Measurements from ENCODE around the gene STPG4. TPM values are rescaled to one million over a fixed set of nuclear protein-coding genes. Genes with fewer than 3 reads are reported as not detected.
"Not testable (repeated sequence)": the region's sequence is repeated elsewhere in the genome, so short reads cannot be mapped to it uniquely, and the experiment has no call there.

STPG4 gene
- total RNA-seq, 1 donor from 2014 or later, result not detected

DNA sequence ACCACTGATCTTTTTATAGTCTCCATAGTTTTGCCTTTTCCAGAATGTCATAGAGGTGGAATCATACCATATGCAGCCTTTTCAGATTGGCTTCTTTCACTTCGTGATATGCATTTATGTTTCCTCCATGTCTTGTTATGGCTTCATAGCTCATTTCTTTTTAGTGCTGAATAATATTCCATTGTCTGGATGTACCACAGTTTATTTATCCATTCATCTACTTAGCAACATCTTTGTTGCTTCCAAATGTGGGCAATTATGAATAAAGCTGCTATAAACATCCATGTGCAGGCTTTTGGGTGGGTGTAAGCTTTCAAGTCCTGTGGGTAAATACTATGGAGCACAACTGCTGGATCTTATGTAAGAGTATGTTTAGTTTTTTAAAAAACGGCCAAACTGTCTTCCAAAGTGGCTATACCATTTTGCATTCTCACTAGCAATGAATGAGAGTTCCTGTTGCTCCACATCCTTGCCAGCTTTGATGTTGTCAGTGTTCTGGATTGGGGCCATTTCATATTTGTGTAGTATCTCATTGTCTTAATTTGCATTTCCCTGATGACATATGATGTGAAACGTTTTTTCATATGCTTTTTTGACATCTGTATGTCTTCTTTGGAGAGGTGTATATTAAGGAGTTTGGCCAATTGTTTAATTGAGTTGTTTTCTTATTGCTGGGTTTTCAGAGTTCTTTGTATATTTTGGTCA is 20.6 kb downstream of the STPG4 start:
- intact Hi-C loops (cut with DNase I), result no loop called here

GRCh38 chr2:47133046-47133445 is 22.1 kb downstream of the STPG4 start:
- ATAC-seq (ENCODE audit: poor library complexity), result no peak
- intact Hi-C loops (cut with DNase I), result no loop called here

More for the DNA sequence above, 20.6 kb downstream of the STPG4 start:
- ATAC-seq (ENCODE audit: poor library complexity), result no peak
- DNase-seq, result no peak

DNA sequence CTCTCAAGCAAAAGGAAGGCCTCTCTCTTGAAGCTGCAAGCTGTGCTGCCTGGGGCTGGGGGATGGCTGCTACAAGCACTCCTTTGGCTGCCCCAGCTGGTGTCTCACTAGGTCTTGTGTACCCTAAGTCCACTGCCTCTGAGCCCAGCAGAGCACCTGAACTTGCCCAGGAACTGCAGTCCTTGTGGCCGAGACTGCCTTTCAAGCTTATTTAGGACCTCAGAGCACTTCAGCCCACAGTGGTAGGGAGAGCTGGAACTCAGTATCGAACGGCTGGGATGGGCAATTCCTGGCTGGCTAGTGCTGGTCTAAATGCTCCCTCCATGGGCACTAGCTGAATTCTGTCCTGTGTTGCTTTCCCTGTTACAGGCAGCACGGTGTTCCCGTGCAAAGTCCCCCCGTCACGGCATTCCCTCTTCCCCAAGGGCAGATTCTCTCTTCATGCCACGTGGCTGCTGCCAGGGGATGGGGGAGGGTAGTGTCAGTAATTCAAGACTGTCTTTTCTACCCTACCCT is 25.9 kb downstream of the STPG4 start:
- intact Hi-C loops (cut with DNase I), result no loop called here
- DNase-seq, result peak; percentile 45
- ATAC-seq (ENCODE audit: poor library complexity), result peak; percentile 56

More at GRCh38 chr2:47133046-47133445, 22.1 kb downstream of the STPG4 start:
- no peak for DNase-seq

GRCh38 chr2:47128705-47129104 is 26.4 kb downstream of the STPG4 start:
- DNase-seq (no peak), ATAC-seq (ENCODE audit: poor library complexity) (no peak)
- intact Hi-C loops (cut with DNase I), result no loop called here

DNA sequence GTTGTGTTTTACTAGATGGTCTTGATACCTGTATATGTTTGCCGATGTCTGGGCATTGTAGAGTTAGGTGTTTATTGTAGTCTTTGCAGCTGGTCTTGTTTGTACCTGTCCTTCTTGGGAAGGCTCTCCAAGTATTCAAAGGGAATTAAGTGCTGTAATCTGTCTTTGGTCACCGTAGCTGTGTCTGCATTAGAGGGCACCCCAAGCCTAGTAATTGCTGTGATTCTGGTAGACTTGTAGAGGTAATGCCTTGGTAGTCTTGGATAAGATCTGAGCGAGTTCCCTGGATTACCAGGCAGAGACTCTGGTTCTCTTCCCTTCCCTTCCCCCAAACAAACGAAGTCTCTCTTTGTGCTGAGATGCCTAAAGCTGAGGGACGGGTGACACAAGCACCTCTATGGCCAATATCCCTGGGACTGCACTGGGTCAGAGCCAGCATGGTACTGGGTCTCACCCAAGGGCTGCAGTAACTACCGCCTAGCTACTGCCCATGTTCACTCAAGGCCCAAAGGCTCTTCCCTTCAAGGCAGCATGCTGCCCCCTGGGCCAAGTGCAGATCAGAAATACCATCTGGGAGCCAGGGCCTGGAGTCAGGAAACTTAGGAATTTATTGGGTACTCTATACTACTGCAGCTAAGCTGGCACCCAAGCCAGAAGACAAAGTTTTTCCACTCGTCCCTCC is 27.1 kb downstream of the STPG4 start:
- DNase-seq (no peak), ATAC-seq (ENCODE audit: poor library complexity) (no peak)
- intact Hi-C loops (cut with DNase I), result no loop called here

DNA sequence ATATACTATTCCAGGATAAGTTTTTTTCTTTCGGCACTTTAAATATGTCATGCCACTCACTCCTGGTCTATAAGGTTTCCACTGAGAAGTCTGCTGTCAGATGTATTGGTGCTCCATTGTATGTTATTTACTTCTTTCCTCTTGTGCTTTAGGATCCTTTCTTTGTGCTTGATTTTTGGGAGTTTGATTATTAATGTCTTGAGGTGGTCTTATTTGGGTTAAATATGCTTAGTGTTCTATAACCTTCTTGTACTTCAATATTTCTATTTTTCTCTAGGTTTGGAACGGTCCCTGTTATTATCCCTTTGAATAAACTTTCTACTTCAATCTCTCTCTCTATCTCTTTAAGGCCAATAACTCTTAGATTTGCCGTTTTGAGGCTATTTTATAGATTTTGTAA is 28.3 kb downstream of the STPG4 start:
- ATAC-seq (ENCODE audit: poor library complexity) (no peak), DNase-seq (no peak)
- intact Hi-C loops (cut with DNase I), result no loop called here

- DNase-seq; intact Hi-C loops (cut with DNase I); ATAC-seq (ENCODE audit: poor library complexity): not testable (repeated sequence)
Observed at GRCh38 chr2:47124740-47125139, 30.4 kb downstream of the STPG4 start.

- intact Hi-C loops (cut with DNase I); DNase-seq: not testable (repeated sequence)
Observed at GRCh38 chr2:47120424-47120823, 34.7 kb downstream of the STPG4 start.

DNA sequence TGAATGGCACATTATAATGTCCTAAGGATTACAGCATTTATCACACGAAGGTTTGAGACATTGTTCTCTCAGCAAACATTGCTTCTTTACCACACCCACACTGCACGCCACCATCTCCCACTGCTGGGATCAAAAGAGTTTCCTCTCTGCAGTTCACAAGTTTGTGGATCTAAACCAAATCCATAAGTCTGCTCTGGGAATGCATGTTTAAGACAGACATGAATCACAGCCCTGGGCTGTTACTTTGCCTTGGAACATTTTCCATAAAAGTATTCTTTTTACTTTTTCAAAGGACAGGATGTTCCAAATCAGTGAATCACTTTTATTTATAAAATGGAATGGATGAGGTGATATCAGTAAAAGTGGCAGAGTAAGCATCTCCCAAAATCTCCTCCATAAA is 36.1 kb downstream of the STPG4 start:
- intact Hi-C loops (cut with DNase I), result no loop called here
- DNase-seq (no peak), ATAC-seq (ENCODE audit: poor library complexity) (no peak)

More at GRCh38 chr2:47120424-47120823, 34.7 kb downstream of the STPG4 start:
- ATAC-seq (ENCODE audit: poor library complexity), result not testable (repeated sequence)

DNA sequence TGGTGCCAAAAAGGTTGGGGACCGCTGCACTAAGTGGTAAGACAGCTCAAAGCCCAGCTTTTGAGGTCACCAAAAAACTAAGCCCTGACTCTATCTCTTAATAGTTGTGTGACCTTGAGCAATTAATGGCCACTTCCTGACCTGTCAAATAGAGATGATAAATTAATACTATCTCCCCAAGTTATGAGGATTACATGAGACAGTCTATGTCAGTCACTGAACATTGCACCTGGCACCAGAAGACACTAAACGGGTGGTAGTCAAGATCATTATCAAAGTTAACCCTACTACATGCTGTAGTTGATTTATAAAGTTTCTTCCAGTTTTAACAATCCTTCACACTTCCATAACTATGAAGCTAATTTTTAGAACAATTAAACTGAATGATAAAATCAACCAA is 36.5 kb downstream of the STPG4 start:
- ATAC-seq (ENCODE audit: poor library complexity) (no peak), DNase-seq (no peak)
- intact Hi-C loops (cut with DNase I), result no loop called here

GRCh38 chr2:47112665-47113435 is 42.3 kb downstream of the STPG4 start:
- DNase-seq (no peak), ATAC-seq (ENCODE audit: poor library complexity) (no peak)
- intact Hi-C loops (cut with DNase I), result no loop called here

- intact Hi-C loops (cut with DNase I), result no loop called here
Observed at GRCh38 chr2:47109680-47110079, 45.4 kb downstream of the STPG4 start.

GRCh38 chr2:47109007-47109375 is 46.1 kb downstream of the STPG4 start:
- intact Hi-C loops (cut with DNase I), result no loop called here
- ATAC-seq (ENCODE audit: poor library complexity), result no peak

More at GRCh38 chr2:47109680-47110079, 45.4 kb downstream of the STPG4 start:
- no peak for DNase-seq
- no peak for ATAC-seq (ENCODE audit: poor library complexity)

DNA sequence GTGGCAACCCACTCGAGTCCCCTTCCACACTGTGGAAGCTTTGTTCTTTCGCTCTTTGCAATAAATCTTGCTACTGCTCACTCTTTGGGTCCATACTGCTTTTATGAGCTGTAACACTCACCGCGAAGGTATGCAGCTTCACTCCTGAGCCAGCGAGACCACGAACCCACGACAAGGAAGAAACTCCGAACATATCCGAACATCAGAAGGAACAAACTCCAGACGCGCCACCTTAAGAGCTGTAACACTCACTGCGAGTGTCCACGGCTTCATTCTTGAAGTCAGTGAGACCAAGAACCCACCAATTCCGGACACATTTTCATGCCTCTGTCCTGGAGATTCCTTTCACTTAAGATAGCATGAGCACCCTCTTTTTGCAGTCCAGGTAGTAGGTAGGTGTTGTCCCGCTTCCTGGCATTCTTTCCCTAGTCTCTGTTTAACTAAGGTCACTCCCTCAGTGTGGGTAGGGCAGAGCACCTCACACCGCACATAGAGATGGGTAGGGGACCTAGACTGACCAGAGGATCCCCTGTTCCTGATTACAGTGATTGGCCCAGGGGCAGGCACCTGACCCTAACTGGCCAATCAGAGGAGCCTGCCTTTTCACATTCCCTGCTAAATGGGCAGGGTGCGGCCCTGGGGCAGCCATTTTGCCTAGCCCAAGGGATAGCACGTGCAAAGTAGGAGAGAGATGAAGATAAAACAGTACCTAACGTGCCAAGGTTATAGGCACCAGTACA is 46.7 kb downstream of the STPG4 start:
- ATAC-seq (ENCODE audit: poor library complexity); intact Hi-C loops (cut with DNase I); DNase-seq: not testable (repeated sequence)

More at GRCh38 chr2:47109007-47109375, 46.1 kb downstream of the STPG4 start:
- DNase-seq, result no peak

DNA sequence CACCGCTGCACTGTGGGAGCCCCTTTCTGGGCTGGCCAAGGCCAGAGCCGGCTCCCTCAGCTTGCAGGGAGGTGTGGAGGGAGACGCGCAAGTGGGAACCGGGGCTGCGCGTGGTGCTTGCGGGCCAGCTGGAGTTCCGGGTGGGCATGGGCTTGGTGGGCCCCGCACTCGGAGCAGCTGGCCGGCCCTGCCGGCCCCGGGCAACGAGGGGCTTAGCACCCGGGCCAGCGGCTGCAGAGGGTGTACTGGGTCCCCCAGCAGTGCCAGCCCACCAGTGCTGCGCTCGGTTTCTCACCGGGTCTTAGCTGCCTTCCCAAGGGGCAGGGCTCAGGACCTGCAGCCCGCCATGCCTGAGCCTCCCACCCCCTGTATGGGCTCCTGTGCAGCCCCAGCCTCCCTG is 47.9 kb downstream of the STPG4 start:
- DNase-seq; ATAC-seq (ENCODE audit: poor library complexity); intact Hi-C loops (cut with DNase I): not testable (repeated sequence)

DNA sequence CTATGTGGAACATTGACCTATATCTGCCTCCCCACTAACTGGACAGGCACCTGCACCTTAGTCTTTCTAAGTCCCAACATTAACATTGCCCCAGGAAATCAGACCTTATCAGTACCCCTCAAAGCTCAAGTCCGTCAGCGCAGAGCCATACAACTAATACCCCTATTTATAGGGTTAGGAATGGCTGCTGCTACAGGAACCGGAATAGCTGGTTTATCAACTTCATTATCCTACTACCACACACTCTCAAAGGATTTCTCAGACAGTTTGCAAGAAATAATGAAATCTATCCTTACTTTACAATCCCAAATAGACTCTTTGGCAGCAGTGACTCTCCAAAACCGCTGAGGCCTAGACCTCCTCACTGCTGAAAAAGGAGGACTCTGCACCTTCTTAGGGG is 48.9 kb downstream of the STPG4 start:
- DNase-seq; intact Hi-C loops (cut with DNase I); ATAC-seq (ENCODE audit: poor library complexity): not testable (repeated sequence)

GRCh38 chr2:47099712-47100111 is 55.4 kb downstream of the STPG4 start:
- ATAC-seq (ENCODE audit: poor library complexity); intact Hi-C loops (cut with DNase I); DNase-seq: not testable (repeated sequence)

- intact Hi-C loops (cut with DNase I), result no loop called here
- ATAC-seq (ENCODE audit: poor library complexity) (no peak), DNase-seq (no peak)
Observed at GRCh38 chr2:47098953-47099352, 56.2 kb downstream of the STPG4 start.
